Type B pancreatic cell (in vitro differentiated cells): ENCODE data around the gene CD82. TPM values are rescaled to one million over a fixed set of nuclear protein-coding genes. Genes with fewer than 3 reads are reported as not detected.
"Not testable (repeated sequence)": the region's sequence is repeated elsewhere in the genome, so short reads cannot be mapped to it uniquely, and the experiment has no call there.

Experiments used
- DNase-seq: peaks from one replicate; pipeline ENCODE4 v3.0.0; 2021; ENCODE audit warnings: mixed read lengths; ENCODE audit not compliant: unreplicated experiment; ENCODE audit errors: extremely low spot score
- H3K27ac Mint-ChIP-seq: 2 replicates; pipeline ENCODE4 v1.8.0; 2021; ENCODE audit warnings: mild to moderate bottlenecking, mixed read lengths
- H3K27me3 Mint-ChIP-seq: 2 replicates; pipeline ENCODE4 v1.8.0; 2021; ENCODE audit warnings: mixed read lengths
- H3K36me3 Mint-ChIP-seq: 2 replicates; pipeline ENCODE4 v1.8.0; 2021; ENCODE audit warnings: mixed read lengths
- H3K4me1 Mint-ChIP-seq: one replicate; pipeline ENCODE4 v1.8.0; 2021; ENCODE audit warnings: mixed read lengths; ENCODE audit not compliant: unreplicated experiment
- H3K4me3 Mint-ChIP-seq: 2 replicates; pipeline ENCODE4 v1.8.0; 2021; ENCODE audit warnings: mild to moderate bottlenecking, mixed read lengths
- H3K9me3 Mint-ChIP-seq: 2 replicates; pipeline ENCODE4 v1.8.0; 2021; ENCODE audit warnings: mixed read lengths
- total RNA-seq: library from RNA; stranded (reverse); gene quantifications from 2 replicates; pipeline ENCODE4 v1.2.1, GENCODE V29; 2021; ENCODE audit warnings: low replicate concordance
- TF ChIP-seq, protein P1 (sequence below): fragments of 200-600 bp; sonication (generic); conservative IDR thresholded peaks from 2 replicates; pipeline ENCODE4 v1.5.0; 2021; ENCODE audit warnings: antibody characterized with exemption, mild to moderate bottlenecking

CD82 gene
- total RNA-seq, 1 donor from 2014 or later: 82.1 TPM

DNA sequence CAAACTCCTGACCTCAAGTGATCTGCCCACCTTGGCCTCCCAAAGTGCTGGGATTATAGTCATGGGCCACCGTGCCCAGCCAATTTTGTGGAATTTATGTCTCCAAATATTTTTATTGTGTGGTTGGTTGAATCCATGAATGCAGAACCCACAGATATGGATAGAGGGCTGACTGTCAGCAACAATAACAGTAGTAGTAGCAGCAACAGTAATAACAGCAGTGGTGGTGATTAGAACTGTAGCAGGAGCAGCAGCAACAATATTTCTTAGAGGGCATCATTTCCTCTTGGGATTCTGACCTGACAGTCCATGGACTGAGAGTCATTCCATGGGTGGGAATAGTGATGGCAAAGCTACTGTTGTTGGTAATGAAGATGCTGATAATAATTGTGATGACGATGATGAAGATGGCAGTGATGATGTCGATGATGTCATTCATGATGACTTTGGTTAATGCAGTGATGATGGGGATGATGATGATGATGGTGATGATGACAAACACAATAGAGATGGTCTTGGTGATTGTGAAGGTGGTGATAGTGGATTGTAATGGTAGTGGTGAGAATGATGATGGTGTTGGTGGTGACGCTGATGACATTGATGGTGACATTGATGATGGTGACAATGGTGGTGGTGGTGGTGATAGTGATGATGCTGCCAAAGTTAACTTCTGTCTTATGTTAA, 13.9 kb upstream of the CD82 start:
- DNase-seq: no peak
- no peaks in the 10 kb centered on the region for H3K36me3 Mint-ChIP-seq
- TF ChIP-seq, protein P1, sequence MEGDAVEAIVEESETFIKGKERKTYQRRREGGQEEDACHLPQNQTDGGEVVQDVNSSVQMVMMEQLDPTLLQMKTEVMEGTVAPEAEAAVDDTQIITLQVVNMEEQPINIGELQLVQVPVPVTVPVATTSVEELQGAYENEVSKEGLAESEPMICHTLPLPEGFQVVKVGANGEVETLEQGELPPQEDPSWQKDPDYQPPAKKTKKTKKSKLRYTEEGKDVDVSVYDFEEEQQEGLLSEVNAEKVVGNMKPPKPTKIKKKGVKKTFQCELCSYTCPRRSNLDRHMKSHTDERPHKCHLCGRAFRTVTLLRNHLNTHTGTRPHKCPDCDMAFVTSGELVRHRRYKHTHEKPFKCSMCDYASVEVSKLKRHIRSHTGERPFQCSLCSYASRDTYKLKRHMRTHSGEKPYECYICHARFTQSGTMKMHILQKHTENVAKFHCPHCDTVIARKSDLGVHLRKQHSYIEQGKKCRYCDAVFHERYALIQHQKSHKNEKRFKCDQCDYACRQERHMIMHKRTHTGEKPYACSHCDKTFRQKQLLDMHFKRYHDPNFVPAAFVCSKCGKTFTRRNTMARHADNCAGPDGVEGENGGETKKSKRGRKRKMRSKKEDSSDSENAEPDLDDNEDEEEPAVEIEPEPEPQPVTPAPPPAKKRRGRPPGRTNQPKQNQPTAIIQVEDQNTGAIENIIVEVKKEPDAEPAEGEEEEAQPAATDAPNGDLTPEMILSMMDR: no peak
- peaks cover under 1% of the 10 kb centered on the region for H3K4me1 Mint-ChIP-seq
- H3K9me3 Mint-ChIP-seq: no peaks in the 10 kb centered on the region
- H3K4me3 Mint-ChIP-seq: no peak overlapping the region
- H3K27me3 Mint-ChIP-seq: no peaks in the 10 kb centered on the region
- no peak overlapping the region for H3K27ac Mint-ChIP-seq

DNA sequence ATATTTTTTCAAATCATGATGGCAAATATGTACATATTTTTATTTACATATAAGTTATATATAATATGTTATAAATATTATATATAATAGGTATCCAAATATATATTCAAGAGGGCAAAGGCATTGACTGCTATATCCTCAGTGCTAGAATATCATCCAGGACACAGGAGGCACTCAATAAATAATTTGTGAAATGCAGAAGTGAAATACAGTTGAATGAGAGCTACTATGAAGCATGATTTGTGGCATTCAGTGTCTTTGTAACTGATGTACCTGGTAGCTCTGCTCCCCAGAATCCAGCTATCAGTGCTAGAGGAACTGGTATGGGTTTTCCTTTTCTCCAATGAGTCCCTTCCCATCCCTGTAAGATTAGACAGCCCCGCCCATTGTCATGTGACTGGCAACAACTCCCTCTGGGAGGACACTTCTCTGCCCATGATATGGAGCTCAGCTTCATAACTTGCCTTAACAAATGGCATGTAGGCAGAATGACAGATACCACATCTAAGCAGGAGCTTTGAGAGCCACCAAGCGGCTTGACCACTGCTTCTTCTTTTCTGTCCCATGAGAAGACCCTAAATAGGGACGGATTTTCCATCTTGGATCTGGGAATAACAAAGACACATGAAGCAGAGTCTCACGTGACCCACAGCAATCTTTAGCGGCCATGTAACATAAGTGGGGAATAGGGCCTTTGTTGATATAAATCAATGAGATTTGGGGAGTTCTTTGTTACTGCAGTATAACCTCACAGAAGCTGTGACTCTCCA, 10.2 kb upstream of the CD82 start:
- no peak overlapping the region for H3K27ac Mint-ChIP-seq
- peaks cover 6% of the 10 kb centered on the region for H3K4me1 Mint-ChIP-seq
- no peak overlapping the region for H3K4me3 Mint-ChIP-seq
- no peaks in the 10 kb centered on the region for H3K27me3 Mint-ChIP-seq
- no peaks in the 10 kb centered on the region for H3K9me3 Mint-ChIP-seq
- no peak for DNase-seq
- TF ChIP-seq, protein P1: no peak
- no peaks in the 10 kb centered on the region for H3K36me3 Mint-ChIP-seq

DNA sequence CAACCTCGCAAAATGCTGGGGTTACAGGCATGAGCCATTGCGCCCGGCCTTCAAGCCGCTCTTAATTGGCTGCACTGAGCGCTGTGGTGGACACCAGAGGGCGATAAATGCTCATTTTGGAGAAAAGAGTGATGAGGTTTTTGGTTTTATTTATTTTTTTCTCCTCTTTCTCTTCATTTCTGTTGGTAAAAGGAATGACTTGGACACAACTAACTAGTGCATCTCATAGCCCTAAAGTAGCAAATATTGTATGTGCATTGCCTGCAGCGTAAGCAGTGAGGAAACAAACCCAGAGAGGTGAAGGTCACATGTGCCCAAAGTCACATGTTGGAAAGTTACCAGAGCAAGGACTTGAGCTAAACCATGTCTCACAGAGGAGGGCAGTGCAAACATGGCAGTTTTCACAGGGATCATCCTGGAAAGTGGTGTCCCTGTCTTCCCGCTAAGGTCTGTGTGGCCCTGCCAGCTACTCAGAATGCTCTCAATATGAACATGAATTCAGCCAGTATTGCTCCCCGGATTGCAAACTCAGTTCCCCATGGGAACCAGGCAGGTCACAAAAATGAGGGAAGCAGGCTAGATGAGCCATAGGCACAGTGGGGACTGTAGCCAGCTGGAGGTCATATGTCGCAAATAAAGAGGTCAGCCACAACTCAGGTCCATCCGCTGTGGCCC, 8.6 kb upstream of the CD82 start:
- Mint-ChIP-seq H3K36me3 (no peaks in the 10 kb centered on the region), H3K27ac (no peak overlapping the region), H3K27me3 (no peaks in the 10 kb centered on the region), H3K4me1 (peaks cover 6% of the 10 kb centered on the region), H3K9me3 (no peaks in the 10 kb centered on the region), H3K4me3 (no peak overlapping the region)
- DNase-seq: no peak
- TF ChIP-seq, protein P1: peak; percentile 87

DNA sequence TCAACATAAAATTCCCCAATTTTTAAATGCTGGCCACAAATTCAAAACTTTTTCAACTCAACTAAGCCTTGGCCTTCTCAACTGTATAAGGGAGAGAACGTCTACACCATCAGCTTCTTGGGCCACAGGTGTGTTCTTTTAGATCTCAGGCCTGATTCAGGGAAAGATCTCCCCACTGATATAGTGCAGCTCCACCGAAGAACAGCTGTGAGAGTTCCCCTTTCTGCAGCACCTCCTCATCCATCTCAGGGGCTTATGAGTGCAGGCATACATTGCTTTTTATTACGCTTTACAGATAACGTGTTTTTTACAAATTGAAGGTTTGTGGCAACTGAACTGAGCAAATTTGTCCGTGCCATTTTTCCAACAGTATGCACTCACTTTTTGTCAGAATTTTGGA, 8.0 kb upstream of the CD82 start:
- Mint-ChIP-seq H3K4me1 (peaks cover 6% of the 10 kb centered on the region), H3K27ac (no peak overlapping the region), H3K4me3 (no peak overlapping the region), H3K36me3 (no peaks in the 10 kb centered on the region), H3K27me3 (no peaks in the 10 kb centered on the region), H3K9me3 (no peaks in the 10 kb centered on the region)
- DNase-seq: no peak
- TF ChIP-seq, protein P1: no peak

DNA sequence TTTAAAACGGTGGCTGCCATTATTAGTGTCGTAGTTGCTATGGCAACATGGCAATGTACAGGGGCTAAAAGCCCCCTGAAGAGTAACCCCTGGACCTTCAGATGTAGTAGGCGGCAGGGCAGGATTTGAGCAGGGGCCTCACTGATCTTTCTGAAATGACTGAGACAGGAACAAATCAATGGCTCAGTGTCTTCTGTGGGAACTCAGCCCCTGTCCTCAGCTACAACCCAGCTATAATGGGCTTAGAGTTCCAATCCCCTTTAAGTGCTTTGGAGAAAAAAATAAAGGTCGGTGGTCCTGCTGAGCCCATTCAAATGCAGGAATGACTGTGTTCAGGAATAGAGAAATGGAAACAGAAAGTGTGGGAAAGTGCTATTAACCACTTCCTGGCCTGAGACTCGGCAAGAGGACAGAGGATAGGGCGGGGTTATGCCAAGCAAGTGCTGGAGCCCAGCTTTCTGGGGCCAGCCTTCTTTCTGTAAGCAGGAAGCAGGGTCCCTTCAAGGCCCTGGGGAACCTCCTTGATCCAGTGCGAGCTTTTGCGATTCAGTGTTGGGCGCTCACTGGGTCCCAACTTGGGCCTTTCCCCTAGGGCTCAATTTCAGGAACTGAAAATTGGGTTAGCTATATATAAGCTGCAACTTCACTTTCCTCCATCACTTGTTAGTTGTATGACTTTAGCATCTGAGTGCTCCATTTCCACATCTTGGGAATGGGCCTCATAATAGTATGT, 6.1 kb upstream of the CD82 start:
- Mint-ChIP-seq H3K27ac (no peak overlapping the region), H3K4me3 (no peak overlapping the region)

DNA sequence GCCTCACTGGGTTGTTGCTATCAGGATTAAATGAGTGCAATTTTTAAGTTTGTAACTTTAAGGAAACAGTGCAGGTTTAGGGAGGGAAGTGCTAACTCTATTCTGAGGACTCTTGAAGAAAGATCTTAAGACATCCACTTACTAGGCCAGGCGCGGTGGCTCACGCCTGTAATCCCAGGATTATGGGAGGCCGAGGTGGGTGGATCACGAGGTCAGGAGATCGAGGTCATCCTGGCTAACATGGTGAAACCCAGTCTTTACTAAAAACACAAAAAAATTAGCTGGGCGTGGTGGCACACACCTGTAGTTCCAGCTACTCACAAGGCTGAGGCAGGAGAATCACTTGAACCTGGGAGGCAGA, 5.5 kb upstream of the CD82 start:
- not testable (repeated sequence) for H3K27ac Mint-ChIP-seq

More for the DNA sequence above, 6.1 kb upstream of the CD82 start:
- H3K4me1 Mint-ChIP-seq: peaks cover 12% of the 10 kb centered on the region
- H3K36me3 Mint-ChIP-seq: no peaks in the 10 kb centered on the region
- TF ChIP-seq, protein P1: no peak
- H3K9me3 Mint-ChIP-seq: no peaks in the 10 kb centered on the region
- no peaks in the 10 kb centered on the region for H3K27me3 Mint-ChIP-seq
- no peak for DNase-seq

More for the DNA sequence above, 5.5 kb upstream of the CD82 start:
- DNase-seq, H3K4me3 Mint-ChIP-seq, H3K36me3 Mint-ChIP-seq, H3K9me3 Mint-ChIP-seq, H3K27me3 Mint-ChIP-seq: not testable (repeated sequence)
- H3K4me1 Mint-ChIP-seq: peaks cover 17% of the 10 kb centered on the region
